ENCODE data around the gene CIART. TPM values are rescaled to one million over a fixed set of nuclear protein-coding genes. Genes with fewer than 3 reads are reported as not detected.

The CIART gene
- total and polyA plus RNA-seq, 4 donors: 0.51 to 7.1 (median 1.9) TPM

DNA sequence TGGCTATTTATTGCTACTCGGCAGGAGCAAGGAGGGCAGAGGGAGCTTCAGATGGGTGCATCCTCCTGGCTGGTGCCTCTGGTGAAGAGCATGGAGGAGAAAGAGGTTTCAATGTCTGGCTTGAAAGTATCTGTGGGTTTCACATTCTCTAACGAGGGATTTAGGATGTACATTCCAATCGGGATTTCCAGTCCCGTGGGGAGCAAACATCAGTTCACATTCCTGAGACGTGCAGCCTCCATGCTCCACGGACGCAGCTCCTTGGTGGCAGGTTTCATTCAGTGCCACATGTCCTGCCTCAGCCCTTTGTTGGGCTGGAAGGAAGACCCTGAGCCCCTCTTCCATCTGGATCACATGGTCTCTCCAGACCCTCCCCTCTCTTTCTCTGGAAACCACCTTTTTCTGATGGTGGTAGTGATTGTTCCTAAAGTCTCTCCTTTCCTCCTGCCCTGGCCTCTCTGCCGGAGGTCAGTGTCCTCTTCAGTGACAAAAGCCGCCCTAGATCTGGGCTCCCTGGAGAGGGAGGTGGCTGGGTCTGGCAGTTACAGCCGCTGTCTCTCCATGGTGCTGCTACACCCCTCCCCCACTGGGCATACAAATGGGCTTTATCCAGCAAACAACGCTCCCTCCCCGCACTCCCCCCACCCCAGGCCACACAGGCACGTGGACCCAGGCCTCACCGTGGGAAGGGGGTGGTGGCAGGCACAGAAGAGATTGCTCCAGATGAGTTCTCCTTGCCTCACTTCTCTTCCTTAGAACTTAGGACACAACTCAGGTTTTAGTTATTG, 25.6 kb upstream of the CIART start (continued):
- no peak for TF ChIP-seq HNF4G (IDR thresholded peaks at IDR 0.05)
- TF ChIP-seq CTCF (IDR thresholded peaks at IDR 0.05; ENCODE audit: low read depth, low read length, missing input control): no peak
- TF ChIP-seq JUND (IDR thresholded peaks at IDR 0.05): no peak
- no peak for TF ChIP-seq ATF3 (IDR thresholded peaks at IDR 0.05)
- peak in 1 of 2 donors; percentile 36 for TF ChIP-seq RAD21 (IDR thresholded peaks at IDR 0.05)
- TF ChIP-seq SP1 (IDR thresholded peaks at IDR 0.05): peak; percentile 72
- TF ChIP-seq MAX (IDR thresholded peaks at IDR 0.05): no peak
- no peak for TF ChIP-seq YY1 (IDR thresholded peaks at IDR 0.05)
- TF ChIP-seq TAF1 (conservative IDR thresholded peaks at IDR 0.05): no peak

DNA sequence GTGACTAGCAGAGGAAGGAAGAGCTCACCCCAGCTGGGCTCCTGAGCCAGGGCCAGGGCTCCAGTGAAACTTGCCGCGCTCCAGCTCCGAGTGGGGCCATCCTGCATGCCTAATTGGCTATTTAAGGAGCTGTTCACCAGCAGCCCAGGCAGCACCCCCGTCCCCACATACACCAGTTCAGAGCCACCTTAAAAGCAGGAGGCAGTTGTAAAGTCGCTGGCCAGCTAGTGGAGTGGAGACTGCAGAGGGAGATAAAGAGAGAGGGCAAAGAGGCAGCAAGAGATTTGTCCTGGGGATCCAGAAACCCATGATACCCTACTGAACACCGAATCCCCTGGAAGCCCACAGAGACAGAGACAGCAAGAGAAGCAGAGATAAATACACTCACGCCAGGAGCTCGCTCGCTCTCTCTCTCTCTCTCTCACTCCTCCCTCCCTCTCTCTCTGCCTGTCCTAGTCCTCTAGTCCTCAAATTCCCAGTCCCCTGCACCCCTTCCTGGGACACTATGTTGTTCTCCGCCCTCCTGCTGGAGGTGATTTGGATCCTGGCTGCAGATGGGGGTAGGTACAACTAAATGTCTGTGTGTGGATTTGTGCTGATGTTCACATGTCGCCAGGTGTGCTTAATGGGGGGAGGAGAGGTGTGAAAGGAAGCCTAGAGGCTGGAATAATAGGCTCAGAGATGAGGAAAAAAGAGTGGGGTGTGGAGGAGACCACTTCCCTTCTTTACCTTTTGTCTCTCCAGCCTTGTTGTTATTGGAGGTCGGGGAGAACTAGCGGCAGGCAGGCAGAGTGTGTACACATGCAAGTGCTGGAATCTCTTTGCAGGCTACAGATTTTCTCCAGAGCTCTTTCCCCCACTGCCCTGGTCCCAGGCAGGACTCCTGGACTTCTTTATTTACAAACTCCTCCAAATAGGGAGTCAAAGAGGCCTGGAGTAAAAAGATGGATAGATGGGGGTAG, 24.4 kb upstream of the CIART start, which contains the start of gene CA14:
CA14 (plus strand) TSS at position 151 of the 962 bp plus-strand sequence; CDS start at position 506, 355 bp downstream.
- Histone ChIP-seq H3K9me3 (ENCODE audit: control insufficient read depth in 4 of 4, low read length in 3 of 4) (no peaks in the 10 kb centered on the region), H3K36me3 (ENCODE audit: control insufficient read depth in 4 of 4, insufficient read depth in 3 of 4, low read depth in 1 of 4, low read length in 3 of 4) (no peaks in the 10 kb centered on the region), H3K27ac (ENCODE audit: low read depth in 1 of 2, low read length in 2 of 2) (peak within 1 kb of the TSS; percentile 30), H3K9ac (ENCODE audit: low read depth in 1 of 2, low read length in 2 of 2) (peak within 1 kb of the TSS in 1 of 2 donors; percentile 27), H3K27me3 (ENCODE audit: control insufficient read depth in 4 of 4, insufficient read depth in 4 of 4, low read length in 3 of 4) (no peaks in the 10 kb centered on the region), H3K4me3 (ENCODE audit: low read depth in 1 of 3, low read length in 3 of 3) (peak within 1 kb of the TSS in 1 of 3 donors; percentile 33), H3K4me1 (ENCODE audit: control insufficient read depth in 4 of 4, insufficient read depth in 4 of 4, low read length in 3 of 4) (peaks cover 13 to 60% (median 57%) of the 10 kb centered on the region in 4 donors)
- TF ChIP-seq MAX (IDR thresholded peaks at IDR 0.05) (no peak), FOXA2 (IDR thresholded peaks at IDR 0.05) (no peak), FOXA1 (IDR thresholded peaks at IDR 0.05) (no peak), JUND (IDR thresholded peaks at IDR 0.05) (no peak), EGR1 (IDR thresholded peaks at IDR 0.05; ENCODE audit: low read depth in 2 of 2) (no peak), RXRA (IDR thresholded peaks at IDR 0.05) (no peak), RAD21 (IDR thresholded peaks at IDR 0.05) (no peak), CTCF (IDR thresholded peaks at IDR 0.05; ENCODE audit: low read depth, low read length, missing input control) (no peak), YY1 (IDR thresholded peaks at IDR 0.05) (no peak), SP1 (IDR thresholded peaks at IDR 0.05) (no peak)
- TF ChIP-seq, protein P1, sequence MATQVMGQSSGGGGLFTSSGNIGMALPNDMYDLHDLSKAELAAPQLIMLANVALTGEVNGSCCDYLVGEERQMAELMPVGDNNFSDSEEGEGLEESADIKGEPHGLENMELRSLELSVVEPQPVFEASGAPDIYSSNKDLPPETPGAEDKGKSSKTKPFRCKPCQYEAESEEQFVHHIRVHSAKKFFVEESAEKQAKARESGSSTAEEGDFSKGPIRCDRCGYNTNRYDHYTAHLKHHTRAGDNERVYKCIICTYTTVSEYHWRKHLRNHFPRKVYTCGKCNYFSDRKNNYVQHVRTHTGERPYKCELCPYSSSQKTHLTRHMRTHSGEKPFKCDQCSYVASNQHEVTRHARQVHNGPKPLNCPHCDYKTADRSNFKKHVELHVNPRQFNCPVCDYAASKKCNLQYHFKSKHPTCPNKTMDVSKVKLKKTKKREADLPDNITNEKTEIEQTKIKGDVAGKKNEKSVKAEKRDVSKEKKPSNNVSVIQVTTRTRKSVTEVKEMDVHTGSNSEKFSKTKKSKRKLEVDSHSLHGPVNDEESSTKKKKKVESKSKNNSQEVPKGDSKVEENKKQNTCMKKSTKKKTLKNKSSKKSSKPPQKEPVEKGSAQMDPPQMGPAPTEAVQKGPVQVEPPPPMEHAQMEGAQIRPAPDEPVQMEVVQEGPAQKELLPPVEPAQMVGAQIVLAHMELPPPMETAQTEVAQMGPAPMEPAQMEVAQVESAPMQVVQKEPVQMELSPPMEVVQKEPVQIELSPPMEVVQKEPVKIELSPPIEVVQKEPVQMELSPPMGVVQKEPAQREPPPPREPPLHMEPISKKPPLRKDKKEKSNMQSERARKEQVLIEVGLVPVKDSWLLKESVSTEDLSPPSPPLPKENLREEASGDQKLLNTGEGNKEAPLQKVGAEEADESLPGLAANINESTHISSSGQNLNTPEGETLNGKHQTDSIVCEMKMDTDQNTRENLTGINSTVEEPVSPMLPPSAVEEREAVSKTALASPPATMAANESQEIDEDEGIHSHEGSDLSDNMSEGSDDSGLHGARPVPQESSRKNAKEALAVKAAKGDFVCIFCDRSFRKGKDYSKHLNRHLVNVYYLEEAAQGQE (IDR thresholded peaks at IDR 0.05): no peak
- no peak for DNase-seq (ENCODE audit: low spot score)
- 28% methylated on average over 13 of the region's 13 CpGs for whole genome bisulfite sequencing
